Spleen (tissue), 7 donors: ENCODE measurements around the gene AKR7A3.
"Not testable (repeated sequence)": the region's sequence is repeated elsewhere in the genome, so short reads cannot be mapped to it uniquely, and the experiment has no call there.

Source experiments
- CTCF ChIP-seq, 11 experiments: fragments of 200-600 bp in 7 of 11; fragments of 450-650 bp in 4 of 11; sonication (generic) in 4 of 11; IDR thresholded peaks in 8 of 11; conservative IDR thresholded peaks in 3 of 11; 1 replicate in 7 of 11; 2 replicates in 4 of 11; pipeline versions ENCODE4 v1.4.0 to v1.8.0; 2016 to 2021; ENCODE audit warnings: antibody characterized with exemption in 11 of 11, inconsistent platforms in 4 of 11, mild to moderate bottlenecking in 1 of 11
- POLR2A ChIP-seq, 3 donors: fragments of 450-650 bp; IDR thresholded peaks; one replicate each; pipeline ENCODE4 v1.5.1; 2017; ENCODE audit warnings: antibody characterized with exemption in 3 of 3, mild to moderate bottlenecking in 1 of 3
- POLR2AphosphoS5 ChIP-seq, 3 donors: sonication (generic); formaldehyde crosslinking; IDR thresholded peaks; one replicate each; pipeline ENCODE4 v1.5.1; 2017; ENCODE audit warnings: antibody characterized with exemption in 3 of 3
- donor health status: DM: no; HTN: no; CAD: no; lungs with moderate emphysema.
- donor health status: DM: no; HTN: no; CAD: no.
- donor health status: DM: no; HTN: no; CAD: no.

GRCh38 chr1:19285366-19285765, 3.2 kb downstream of the AKR7A3 start:
- TF ChIP-seq CTCF (IDR thresholded peaks at IDR 0.05 in 8 of 11, conservative IDR thresholded peaks at IDR 0.05 in 3 of 11); POLR2A (IDR thresholded peaks at IDR 0.05); POLR2AphosphoS5 (IDR thresholded peaks at IDR 0.05): not testable (repeated sequence)
